NCI-H1105 (cell line): ENCODE measurements around the gene OAT.

Source experiments
- DNase-seq: peaks from one replicate; lab custom pipeline; 2025; lab: John Stamatoyannopoulos, UW

The OAT gene

GRCh38 chr10:124418726-124419501 lies at the start of gene OAT:
OAT (minus strand) TSS chr10:124418923; CDS start chr10:124412171, 6,752 bp downstream.
- DNase-seq, result peak; percentile 85

GRCh38 chr10:124467165-124467564 lies 48.4 kb upstream of the OAT start:
- no peak for DNase-seq

- no peak for DNase-seq
Observed at GRCh38 chr10:124465777-124466488, 47.2 kb upstream of the OAT start.

GRCh38 chr10:124465003-124465776 lies 46.5 kb upstream of the OAT start:
- DNase-seq, result no peak

- no peak for DNase-seq
Observed at GRCh38 chr10:124464028-124464965, 45.6 kb upstream of the OAT start.

GRCh38 chr10:124462348-124462695 lies 43.6 kb upstream of the OAT start:
- no peak for DNase-seq

GRCh38 chr10:124461642-124462347 lies 43.1 kb upstream of the OAT start, which contains the start of gene LHPP:
LHPP (plus strand) TSS chr10:124461823; CDS start chr10:124461863, 40 bp downstream.
- DNase-seq, result peak; percentile 27

- DNase-seq, result no peak
Observed at GRCh38 chr10:124460144-124460543, 41.4 kb upstream of the OAT start.

- DNase-seq, result no peak
Observed at GRCh38 chr10:124459395-124459794, 40.7 kb upstream of the OAT start.

- no peak for DNase-seq
Observed at GRCh38 chr10:124458889-124459288, 40.2 kb upstream of the OAT start.

GRCh38 chr10:124458473-124458872 lies 39.8 kb upstream of the OAT start:
- DNase-seq, result no peak

GRCh38 chr10:124455441-124455840 lies 36.7 kb upstream of the OAT start:
- DNase-seq, result no peak

GRCh38 chr10:124453960-124454610 lies 35.4 kb upstream of the OAT start:
- DNase-seq, result no peak

- DNase-seq, result no peak
Observed at GRCh38 chr10:124451276-124451675, 32.6 kb upstream of the OAT start.

GRCh38 chr10:124450783-124451057 lies 32.0 kb upstream of the OAT start:
- no peak for DNase-seq

GRCh38 chr10:124450012-124450782 lies 31.5 kb upstream of the OAT start, which contains the start of gene NKX1-2:
NKX1-2 (minus strand) TSS chr10:124450035; CDS start chr10:124449943, 92 bp downstream.
- peak; percentile 25 for DNase-seq

- no peak for DNase-seq
Observed at GRCh38 chr10:124449170-124450011, 30.7 kb upstream of the OAT start.

- DNase-seq, result no peak
Observed at GRCh38 chr10:124448696-124449169, 30.0 kb upstream of the OAT start.
